ENCODE measurements around the gene TTF1.

- TF ChIP-seq CTCF (IDR thresholded peaks at IDR 0.05; ENCODE audit: low read length) (peak; percentile 27), EZH2 (IDR thresholded peaks at IDR 0.05; ENCODE audit: borderline replicate concordance, low read length) (no peak)
Measured at GRCh38 chr9:132383462-132383883, 23.2 kb downstream of the TTF1 start.

Measured in OCI-LY1 (cell line).